ENCODE measurements around the gene LCK. TPM values are rescaled to one million over a fixed set of nuclear protein-coding genes. Genes with fewer than 3 reads are reported as not detected.

The LCK gene
- total and polyA plus RNA-seq, 2 experiments from 2014 or later: 0.40 to 0.79 TPM

DNA sequence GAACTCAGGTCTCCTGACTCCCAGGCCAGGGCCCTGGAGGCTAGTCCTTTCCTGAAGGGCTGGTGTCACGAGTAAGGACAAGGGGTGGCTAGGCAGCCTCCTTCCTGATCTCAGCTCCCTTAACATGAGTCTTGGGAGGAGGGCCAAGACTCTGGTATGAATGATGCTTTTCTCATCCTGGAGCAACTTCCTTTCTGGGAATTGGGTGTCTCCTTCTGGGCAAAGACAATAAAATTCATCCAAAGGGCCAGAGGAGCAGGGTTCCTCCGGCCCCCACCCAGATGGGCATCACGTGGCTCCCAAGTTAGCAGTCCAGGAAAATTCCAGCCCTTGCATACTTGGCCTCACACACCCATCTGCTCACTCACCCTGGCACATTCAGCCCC is 4.2 kb upstream of the LCK start, which contains the start of gene FAM167B:
Gene FAM167B (plus strand): TSS at position 335 of the 386 bp plus-strand sequence. CDS start 200 bp downstream, outside the sequence.
- WGBS (ENCODE audit: low lambda C conversion rate, missing lambda C conversion rate): 91% methylated on average over 3 of the region's 3 CpGs
- no peak for DNase-seq (ENCODE audit: low spot score)
- H2AFZ ChIP-seq: no peak within 1 kb of the TSS
- H3K79me2 ChIP-seq: peaks cover under 1% of the 10 kb centered on the region
- no peaks in the 10 kb centered on the region for H3K36me3 ChIP-seq (replicated peaks; ENCODE audit: insufficient read depth, low read depth)
- TF ChIP-seq EZH2phosphoT487 (IDR thresholded peaks at IDR 0.05; ENCODE audit: low read depth, severe bottlenecking, unreplicated experiment): no peak
- TF ChIP-seq, protein P1, sequence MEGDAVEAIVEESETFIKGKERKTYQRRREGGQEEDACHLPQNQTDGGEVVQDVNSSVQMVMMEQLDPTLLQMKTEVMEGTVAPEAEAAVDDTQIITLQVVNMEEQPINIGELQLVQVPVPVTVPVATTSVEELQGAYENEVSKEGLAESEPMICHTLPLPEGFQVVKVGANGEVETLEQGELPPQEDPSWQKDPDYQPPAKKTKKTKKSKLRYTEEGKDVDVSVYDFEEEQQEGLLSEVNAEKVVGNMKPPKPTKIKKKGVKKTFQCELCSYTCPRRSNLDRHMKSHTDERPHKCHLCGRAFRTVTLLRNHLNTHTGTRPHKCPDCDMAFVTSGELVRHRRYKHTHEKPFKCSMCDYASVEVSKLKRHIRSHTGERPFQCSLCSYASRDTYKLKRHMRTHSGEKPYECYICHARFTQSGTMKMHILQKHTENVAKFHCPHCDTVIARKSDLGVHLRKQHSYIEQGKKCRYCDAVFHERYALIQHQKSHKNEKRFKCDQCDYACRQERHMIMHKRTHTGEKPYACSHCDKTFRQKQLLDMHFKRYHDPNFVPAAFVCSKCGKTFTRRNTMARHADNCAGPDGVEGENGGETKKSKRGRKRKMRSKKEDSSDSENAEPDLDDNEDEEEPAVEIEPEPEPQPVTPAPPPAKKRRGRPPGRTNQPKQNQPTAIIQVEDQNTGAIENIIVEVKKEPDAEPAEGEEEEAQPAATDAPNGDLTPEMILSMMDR (IDR thresholded peaks at IDR 0.05; ENCODE audit: poor library complexity): no peak
- TF ChIP-seq EZH2 (IDR thresholded peaks at IDR 0.05; ENCODE audit: borderline replicate concordance): no peak
- no peaks in the 10 kb centered on the region for H3K9me2 ChIP-seq (replicated peaks; ENCODE audit: insufficient read depth)
- H3K4me2 ChIP-seq: no peak within 1 kb of the TSS
- peaks cover 5% of the 10 kb centered on the region for H3K4me1 ChIP-seq (ENCODE audit: insufficient read depth)
- no peaks in the 10 kb centered on the region for H4K20me1 ChIP-seq (ENCODE audit: insufficient read depth, poor library complexity, severe bottlenecking)
- no peaks in the 10 kb centered on the region for H3K9me3 ChIP-seq (ENCODE audit: low read depth)
- H3K4me3 ChIP-seq: no peak within 1 kb of the TSS
- H3K27me3 ChIP-seq: no peaks in the 10 kb centered on the region
- no peak within 1 kb of the TSS for H3K27ac ChIP-seq

DNA sequence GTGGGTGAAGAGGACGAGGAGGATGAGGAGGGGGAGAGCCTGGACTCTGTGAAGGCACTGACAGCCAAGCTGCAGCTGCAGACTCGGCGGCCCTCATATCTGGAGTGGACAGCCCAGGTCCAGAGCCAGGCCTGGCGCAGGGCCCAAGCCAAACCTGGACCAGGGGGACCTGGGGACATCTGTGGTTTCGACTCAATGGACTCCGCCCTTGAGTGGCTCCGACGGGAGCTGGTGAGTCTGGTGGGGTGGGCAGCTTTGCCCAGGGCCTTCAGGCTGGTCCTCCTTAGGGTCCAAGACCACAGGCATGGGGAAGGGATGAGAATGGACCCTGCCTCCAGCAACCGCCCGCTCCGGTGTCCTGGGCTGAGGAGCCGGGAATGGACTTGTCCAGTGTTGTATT is 3.6 kb upstream of the LCK start:
- Histone ChIP-seq H3K9me3 (ENCODE audit: low read depth) (no peaks in the 10 kb centered on the region), H4K20me1 (ENCODE audit: insufficient read depth, poor library complexity, severe bottlenecking) (no peaks in the 10 kb centered on the region), H3K4me1 (ENCODE audit: insufficient read depth) (peaks cover 4% of the 10 kb centered on the region), H3K4me2 (no peak overlapping the region), H3K27ac (no peak overlapping the region), H3K9me2 (replicated peaks; ENCODE audit: insufficient read depth) (no peaks in the 10 kb centered on the region), H3K79me2 (no peaks in the 10 kb centered on the region), H3K36me3 (replicated peaks; ENCODE audit: insufficient read depth, low read depth) (no peaks in the 10 kb centered on the region), H2AFZ (no peak overlapping the region), H3K27me3 (no peaks in the 10 kb centered on the region), H3K4me3 (no peak overlapping the region)
- DNase-seq (ENCODE audit: low spot score): no peak
- WGBS (ENCODE audit: low lambda C conversion rate, missing lambda C conversion rate): 89% methylated on average over 12 of the region's 12 CpGs
- TF ChIP-seq EZH2 (IDR thresholded peaks at IDR 0.05; ENCODE audit: borderline replicate concordance) (no peak), EZH2phosphoT487 (IDR thresholded peaks at IDR 0.05; ENCODE audit: low read depth, severe bottlenecking, unreplicated experiment) (no peak)
- TF ChIP-seq, protein P1 (IDR thresholded peaks at IDR 0.05; ENCODE audit: poor library complexity): no peak

GRCh38 chr1:32247983-32248889 is 2.8 kb upstream of the LCK start:
- H3K79me2 ChIP-seq: no peaks in the 10 kb centered on the region
- WGBS (ENCODE audit: low lambda C conversion rate, missing lambda C conversion rate): 11% methylated on average over 21 of the region's 31 CpGs
- no peak overlapping the region for H3K4me3 ChIP-seq
- peak overlapping the region; percentile 73 for H3K4me2 ChIP-seq
- H3K27ac ChIP-seq: no peak overlapping the region
- no peaks in the 10 kb centered on the region for H3K27me3 ChIP-seq
- TF ChIP-seq EZH2 (IDR thresholded peaks at IDR 0.05; ENCODE audit: borderline replicate concordance): no peak
- TF ChIP-seq, protein P1 (IDR thresholded peaks at IDR 0.05; ENCODE audit: poor library complexity): peak; percentile 76
- H3K36me3 ChIP-seq (replicated peaks; ENCODE audit: insufficient read depth, low read depth): no peaks in the 10 kb centered on the region
- no peaks in the 10 kb centered on the region for H3K9me2 ChIP-seq (replicated peaks; ENCODE audit: insufficient read depth)
- H3K9me3 ChIP-seq (ENCODE audit: low read depth): no peaks in the 10 kb centered on the region
- DNase-seq (ENCODE audit: low spot score): peak; percentile 87
- H3K4me1 ChIP-seq (ENCODE audit: insufficient read depth): peaks cover 4% of the 10 kb centered on the region
- H4K20me1 ChIP-seq (ENCODE audit: insufficient read depth, poor library complexity, severe bottlenecking): no peaks in the 10 kb centered on the region
- H2AFZ ChIP-seq: no peak overlapping the region
